Right kidney (tissue), 1 donor: Measurements from ENCODE around the gene FZR1.
"Not testable (repeated sequence)": the region's sequence is repeated elsewhere in the genome, so short reads cannot be mapped to it uniquely, and the experiment has no call there.

ENCODE experiments used
- DNase-seq: peaks from one replicate; pipeline ENCODE4 v3.0.0-alpha.2; 2016

Gene FZR1

GRCh38 chr19:3494051-3494450, 12.1 kb upstream of the FZR1 start:
- DNase-seq, result no peak

GRCh38 chr19:3494559-3494958, 11.6 kb upstream of the FZR1 start:
- no peak for DNase-seq

- no peak for DNase-seq
Observed at GRCh38 chr19:3496392-3497273, 9.5 kb upstream of the FZR1 start.

GRCh38 chr19:3497757-3498520, 8.2 kb upstream of the FZR1 start:
- no peak for DNase-seq

- DNase-seq, result no peak
Observed at GRCh38 chr19:3499738-3500428, 6.2 kb upstream of the FZR1 start.

- DNase-seq, result peak; percentile 98
Observed at GRCh38 chr19:3500429-3501101, 5.5 kb upstream of the FZR1 start, which contains the start of gene DOHH. Gene DOHH, minus strand, starts transcription at chr19:3500674. Its CDS starts 3,860 bp downstream, at chr19:3496814.

GRCh38 chr19:3501780-3502179, 4.3 kb upstream of the FZR1 start:
- DNase-seq, result no peak

- DNase-seq, result no peak
Observed at GRCh38 chr19:3503036-3503572, 3.0 kb upstream of the FZR1 start.

GRCh38 chr19:3504735-3505134, 1.4 kb upstream of the FZR1 start:
- DNase-seq, result no peak

- DNase-seq, result peak; percentile 37
Observed at GRCh38 chr19:3506384-3507340, 551 bp downstream of the FZR1 start.

- peak; percentile 43 for DNase-seq
Observed at GRCh38 chr19:3507371-3508120, 1.4 kb downstream of the FZR1 start.

- DNase-seq, result not testable (repeated sequence)
Observed at GRCh38 chr19:3508121-3508661, 2.1 kb downstream of the FZR1 start.

GRCh38 chr19:3508771-3509535, 2.8 kb downstream of the FZR1 start:
- no peak for DNase-seq

GRCh38 chr19:3509566-3509989, 3.5 kb downstream of the FZR1 start:
- DNase-seq, result no peak

GRCh38 chr19:3510727-3511126, 4.6 kb downstream of the FZR1 start:
- no peak for DNase-seq

GRCh38 chr19:3511506-3512251, 5.6 kb downstream of the FZR1 start:
- DNase-seq, result no peak

GRCh38 chr19:3512562-3513228, 6.6 kb downstream of the FZR1 start:
- DNase-seq, result no peak
